K562 (cell line): ENCODE results near the gene UBA1. TPM values are rescaled to one million over a fixed set of nuclear protein-coding genes. Genes with fewer than 3 reads are reported as not detected.
A peak's percentile ranks its signal among the peaks of the same experiment; 100 is the strongest.

Source experiments
- CEBPG ChIP-seq, 3 experiments: fragments of 200-800 bp in 1 of 3; sonication (Bioruptor generic) in 1 of 3; sonication (generic) in 1 of 3; formaldehyde crosslinking in 1 of 3; IDR thresholded peaks in 2 of 3; conservative IDR thresholded peaks in 1 of 3; 2 replicates each; pipeline versions ENCODE4 v1.6.1 to v1.8.0; 2016 to 2022; ENCODE audit warnings: missing compliant biosample characterization in 2 of 3, missing genetic modification characterization in 2 of 3, mild to moderate bottlenecking in 1 of 3, missing genetic modification reagents in 1 of 3
- REST ChIP-seq, 2 experiments: fragments of 450-650 bp; formaldehyde crosslinking in 1 of 2; IDR thresholded peaks; 2 replicates each; pipeline versions ENCODE4 v1.4.0 to v1.6.1; 2014 to 2020; ENCODE audit warnings: mild to moderate bottlenecking in 2 of 2, borderline replicate concordance in 1 of 2, low read depth in 1 of 2
- RUNX1 ChIP-seq: sonication (generic); IDR thresholded peaks from 2 replicates; pipeline ENCODE4 v1.6.1; 2016; ENCODE audit warnings: antibody characterized with exemption, low read depth
- TCF7 ChIP-seq: sonication (generic); IDR thresholded peaks from 2 replicates; pipeline ENCODE4 v1.6.1; 2016; ENCODE audit warnings: antibody characterized with exemption, borderline replicate concordance
- ZNF644 ChIP-seq: fragments of 200-800 bp; sonication (Bioruptor generic); IDR thresholded peaks from 2 replicates; pipeline ENCODE4 v1.6.1; 2016; ENCODE audit warnings: low read depth, missing genetic modification characterization, missing compliant biosample characterization
- polyA plus RNA-seq, 8 experiments: library from polyadenylated mRNA; depleted of rRNA in 4 of 8; stranded (reverse) in 5 of 8; unstranded in 3 of 8; fragments of >200 nt; fragmentation: Nextera tagmentation in 2 of 8; fragmentation: Illumina TruSeq in 1 of 8; extraction: Ambion mirVana in 2 of 8; extraction: Trizol in 1 of 8; gene quantifications; 2 replicates each; pipeline versions ENCODE4 v1.2.1 to v1.2.3, GENCODE V29; 2011 to 2014; ENCODE audit warnings: inconsistent platforms in 1 of 8, missing spikeins in 1 of 8
- total RNA-seq, 7 experiments: library from RNA; depleted of rRNA in 6 of 7; stranded (reverse); fragments of >200 nt in 6 of 7; fragmentation: Illumina TruSeq in 2 of 7; extraction: Trizol in 2 of 7; gene quantifications; 2 replicates each; pipeline versions ENCODE4 v1.2.1 to v1.2.3, GENCODE V29; 2011 to 2021; ENCODE audit warnings: low replicate concordance in 1 of 7

The UBA1 gene
- total and polyA plus RNA-seq, 9 of the 15 experiments (the other 6 are each of a cell fraction or from before 2014, with no cell fraction given) = 32.0 to 174 (median 93.6) TPM

DNA sequence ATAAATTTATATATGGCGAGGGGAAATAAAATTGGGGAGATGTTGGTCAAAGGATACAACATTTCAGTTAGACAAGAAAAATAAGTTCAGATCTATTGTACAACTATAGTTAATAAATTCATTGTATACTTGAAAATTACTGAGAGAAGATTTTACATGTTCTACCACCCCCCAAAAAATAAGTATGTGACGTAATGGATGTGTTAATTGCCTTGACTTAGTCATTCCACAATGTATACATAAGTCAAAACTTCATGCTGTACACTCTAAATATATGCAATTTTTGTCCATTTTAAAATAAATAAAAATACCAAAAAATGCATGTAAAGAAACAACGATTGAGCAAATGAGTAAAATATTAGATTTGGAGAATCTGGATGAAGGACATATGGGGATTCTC lies 41.0 kb downstream of the UBA1 start (continued):
- TF ChIP-seq ZNF644 (tag) (no peak), CEBPG (CRISPR knock-in tag; IDR thresholded peaks at IDR 0.05) (no peak), CEBPG (tag; conservative IDR thresholded peaks at IDR 0.05 in 1 of 2, IDR thresholded peaks at IDR 0.05 in 1 of 2) (0 out of 4 replicates have a peak, but pooled peaks of 1 of the 2 experiments have one; percentile 16), RUNX1 (no peak), REST (IDR thresholded peaks at IDR 0.05; ENCODE audit: borderline replicate concordance) (no peak), REST (CRISPR knock-in tag; IDR thresholded peaks at IDR 0.05; ENCODE audit: low read depth) (no peak), TCF7 (no peak)
- TF ChIP-seq, all 486 proteins: peak for 3
